Measurements from ENCODE around the gene ETV6. TPM values are rescaled to one million over a fixed set of nuclear protein-coding genes. Genes with fewer than 3 reads are reported as not detected.
A peak's percentile ranks its signal among the peaks of the same experiment; 100 is the strongest.

The ETV6 gene
- total RNA-seq, 1 experiment from 2014 or later: 17.2 TPM

GRCh38 chr12:11718768-11719253 lies 69.3 kb downstream of the ETV6 start:
- Histone ChIP-seq H3K36me3 (ENCODE audit: control insufficient read depth, insufficient read depth, low read length) (no peaks in the 10 kb centered on the region), H3K27me3 (ENCODE audit: control insufficient read depth, insufficient read depth, low read length) (no peaks in the 10 kb centered on the region), H3K4me1 (ENCODE audit: control insufficient read depth, insufficient read depth, low read length) (no peaks in the 10 kb centered on the region), H3K4me3 (ENCODE audit: low read depth in 2 of 2, low read length in 2 of 2) (no peak overlapping the region), H3K9me3 (ENCODE audit: control insufficient read depth, insufficient read depth, low read depth, low read length) (no peaks in the 10 kb centered on the region), H3K27ac (ENCODE audit: low read length) (no peak overlapping the region)
- intact Hi-C loops (cut with micrococcal nuclease; ENCODE audit: unreplicated experiment): no loop called here
- TF ChIP-seq SIN3A (IDR thresholded peaks at IDR 0.05; ENCODE audit: borderline replicate concordance, insufficient read depth, low read depth, low read length): no peak
- no peak for TF ChIP-seq CTCF (IDR thresholded peaks at IDR 0.05)
- no peak for TF ChIP-seq REST (IDR thresholded peaks at IDR 0.05; ENCODE audit: insufficient read depth in 1 of 2, low read depth in 2 of 2, low read length in 1 of 2)
- TF ChIP-seq POLR2AphosphoS5 (IDR thresholded peaks at IDR 0.05; ENCODE audit: low read depth, low read length): no peak
- TF ChIP-seq TCF7L2 (IDR thresholded peaks at IDR 0.05; ENCODE audit: low read depth, low read length): no peak
- BruUV-seq (replicated peaks): no TSS peak
- POLR2A ChIA-PET: no interaction called here
- DNase-seq (ENCODE audit: low read depth, low spot score) (no peak), ATAC-seq (no peak)
- CTCF ChIA-PET: no interaction called here
- in situ Hi-C loops (cut with HindIII; ENCODE audit: low pct_unique_long_range_greater_than_20kb, low sequenced_read_pairs): no loop called here

GRCh38 chr12:11719678-11720099 lies 70.2 kb downstream of the ETV6 start:
- no peak for TF ChIP-seq CTCF (IDR thresholded peaks at IDR 0.05)
- TF ChIP-seq SIN3A (IDR thresholded peaks at IDR 0.05; ENCODE audit: borderline replicate concordance, insufficient read depth, low read depth, low read length): no peak
- TF ChIP-seq TCF7L2 (IDR thresholded peaks at IDR 0.05; ENCODE audit: low read depth, low read length): no peak
- TF ChIP-seq POLR2AphosphoS5 (IDR thresholded peaks at IDR 0.05; ENCODE audit: low read depth, low read length): no peak
- no peak for TF ChIP-seq REST (IDR thresholded peaks at IDR 0.05; ENCODE audit: insufficient read depth in 1 of 2, low read depth in 2 of 2, low read length in 1 of 2)
- CTCF ChIA-PET: no interaction called here
- intact Hi-C loops (cut with micrococcal nuclease; ENCODE audit: unreplicated experiment) (no loop called here), in situ Hi-C loops (cut with HindIII; ENCODE audit: low pct_unique_long_range_greater_than_20kb, low sequenced_read_pairs) (no loop called here)
- H3K4me1 ChIP-seq (ENCODE audit: control insufficient read depth, insufficient read depth, low read length): no peaks in the 10 kb centered on the region
- no TSS peak for BruUV-seq (replicated peaks)
- no peaks in the 10 kb centered on the region for H3K27me3 ChIP-seq (ENCODE audit: control insufficient read depth, insufficient read depth, low read length)
- H3K9me3 ChIP-seq (ENCODE audit: control insufficient read depth, insufficient read depth, low read depth, low read length): no peaks in the 10 kb centered on the region
- POLR2A ChIA-PET: no interaction called here
- ATAC-seq: peak; percentile 70; the same call in 1 of the 2 replicates
- no peaks in the 10 kb centered on the region for H3K36me3 ChIP-seq (ENCODE audit: control insufficient read depth, insufficient read depth, low read length)
- no peak overlapping the region for H3K27ac ChIP-seq (ENCODE audit: low read length)
- H3K4me3 ChIP-seq (ENCODE audit: low read depth in 2 of 2, low read length in 2 of 2): no peak overlapping the region
- DNase-seq (ENCODE audit: low read depth, low spot score): no peak

All from Panc1 (cell line).